Esophagus squamous epithelium (tissue), 4 donors: Measurements from ENCODE around the gene PPP2R3C.

ENCODE experiments used
- POLR2A ChIP-seq, 4 donors: fragments of 450-650 bp; IDR thresholded peaks; one replicate each; pipeline ENCODE4 v1.6.1; 2017; ENCODE audit warnings: antibody characterized with exemption in 4 of 4, mild to moderate bottlenecking in 4 of 4, moderate library complexity in 3 of 4
- TF ChIP-seq, protein P1 (sequence below), 6 experiments: fragments of 450-650 bp in 4 of 6; fragments of 200-600 bp in 2 of 6; sonication (generic) in 2 of 6; IDR thresholded peaks; one replicate each; pipeline ENCODE4 v1.5.1; 2016 to 2019; ENCODE audit warnings: antibody characterized with exemption in 6 of 6, mild to moderate bottlenecking in 4 of 6, moderate library complexity in 4 of 6

DNA sequence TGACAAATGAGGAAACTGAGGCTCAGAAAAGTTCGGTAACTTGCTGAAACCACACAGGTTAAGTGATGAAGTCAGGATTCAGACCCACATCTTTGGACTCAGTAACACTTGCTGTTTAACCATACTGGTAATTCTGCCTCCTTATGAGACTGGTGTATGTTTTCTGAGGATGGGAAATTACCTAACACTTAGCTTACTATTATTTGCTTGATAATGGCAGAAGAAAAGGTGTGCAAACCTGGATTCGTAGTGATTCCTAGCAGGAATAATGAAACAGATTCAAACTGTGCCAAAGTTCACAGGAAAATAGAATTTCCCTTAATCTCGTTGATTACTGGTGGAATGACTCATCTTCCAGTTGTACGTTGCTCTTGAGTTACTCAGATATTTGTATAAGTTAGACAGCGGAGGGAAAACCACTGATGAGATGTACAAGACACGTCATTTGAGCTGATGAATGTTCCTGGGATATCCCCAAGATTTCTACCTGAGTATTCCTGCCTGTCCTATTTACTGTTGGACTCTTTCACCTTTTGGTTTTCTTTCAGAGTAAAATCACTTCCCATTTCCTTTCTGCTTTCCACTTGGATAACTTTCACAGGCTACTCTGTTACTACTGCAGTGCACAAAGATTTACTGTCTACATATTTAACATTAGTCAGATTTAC lies 38.1 kb upstream of the PPP2R3C start:
- TF ChIP-seq, protein P1, sequence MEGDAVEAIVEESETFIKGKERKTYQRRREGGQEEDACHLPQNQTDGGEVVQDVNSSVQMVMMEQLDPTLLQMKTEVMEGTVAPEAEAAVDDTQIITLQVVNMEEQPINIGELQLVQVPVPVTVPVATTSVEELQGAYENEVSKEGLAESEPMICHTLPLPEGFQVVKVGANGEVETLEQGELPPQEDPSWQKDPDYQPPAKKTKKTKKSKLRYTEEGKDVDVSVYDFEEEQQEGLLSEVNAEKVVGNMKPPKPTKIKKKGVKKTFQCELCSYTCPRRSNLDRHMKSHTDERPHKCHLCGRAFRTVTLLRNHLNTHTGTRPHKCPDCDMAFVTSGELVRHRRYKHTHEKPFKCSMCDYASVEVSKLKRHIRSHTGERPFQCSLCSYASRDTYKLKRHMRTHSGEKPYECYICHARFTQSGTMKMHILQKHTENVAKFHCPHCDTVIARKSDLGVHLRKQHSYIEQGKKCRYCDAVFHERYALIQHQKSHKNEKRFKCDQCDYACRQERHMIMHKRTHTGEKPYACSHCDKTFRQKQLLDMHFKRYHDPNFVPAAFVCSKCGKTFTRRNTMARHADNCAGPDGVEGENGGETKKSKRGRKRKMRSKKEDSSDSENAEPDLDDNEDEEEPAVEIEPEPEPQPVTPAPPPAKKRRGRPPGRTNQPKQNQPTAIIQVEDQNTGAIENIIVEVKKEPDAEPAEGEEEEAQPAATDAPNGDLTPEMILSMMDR (IDR thresholded peaks at IDR 0.05), result no peak
- TF ChIP-seq POLR2A (IDR thresholded peaks at IDR 0.05), result no peak
